ENCODE results near the gene PCMT1. TPM values are rescaled to one million over a fixed set of nuclear protein-coding genes. Genes with fewer than 3 reads are reported as not detected.

Gene PCMT1
- 10 to 100 TPM; 92.6 to 98.0 TPM for total RNA-seq

DNA sequence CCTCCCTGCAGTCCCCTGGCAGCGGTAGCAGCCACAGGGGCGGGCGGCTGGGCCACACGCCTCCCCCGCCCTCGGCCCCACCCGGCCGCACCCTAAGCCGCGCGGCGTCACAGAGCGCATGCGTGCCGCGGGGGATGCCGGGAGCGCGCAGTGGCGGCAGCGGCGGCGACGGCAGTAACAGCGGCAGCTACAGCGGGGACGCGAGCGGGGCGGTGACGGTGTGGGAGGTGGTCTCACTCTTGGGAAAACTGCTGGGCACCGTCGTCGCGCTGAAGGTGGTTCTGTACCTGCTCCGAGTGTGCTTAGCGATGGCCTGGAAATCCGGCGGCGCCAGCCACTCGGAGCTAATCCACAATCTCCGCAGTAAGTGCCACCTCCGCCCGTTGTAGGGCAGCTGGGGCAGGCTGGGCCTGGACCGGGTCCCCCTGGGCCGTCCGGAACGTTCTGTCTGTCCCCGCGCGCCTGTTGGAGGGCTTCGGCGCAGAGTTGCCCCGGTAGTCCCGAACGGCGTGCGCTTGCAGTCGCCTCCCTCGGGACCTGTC is at the start of gene PCMT1:
Gene PCMT1 (plus strand): TSS at position 148 of the 542 bp plus-strand sequence. CDS start 161 bp downstream, at position 309.
- peak; percentile 94 for DNase-seq
- intact Hi-C loops (cut with micrococcal nuclease) = loop anchor here (1.0 to 10.0 kb wide), 5 partner anchors 101 to 262 kb away; partner anchors contain the start of genes GINM1, KATNA1, LRP11 and PPIL4
- peak within 1 kb of the TSS; percentile 87 for H3K4me3 Mint-ChIP-seq
- ChIA-PET POLR2A (interaction anchor here (0.6 to 2.0 kb wide), 3 partner anchors 32 to 260 kb away, joined by 3 to 15 read pairs (median 5); partner anchors contain the start of gene LATS1), CTCF (interaction anchor here (1.9 kb wide), 1 partner anchor 32 kb away, joined by 5 read pairs; the partner anchor contains the start of gene LATS1)
- H3K4me1 Mint-ChIP-seq (ENCODE audit: low read depth) = peaks cover 48% of the 10 kb centered on the region
- H3K36me3 Mint-ChIP-seq = peaks cover 6% of the 10 kb centered on the region
- H3K27ac Mint-ChIP-seq = peak within 1 kb of the TSS; percentile 83
- H3K27me3 Mint-ChIP-seq = no peaks in the 10 kb centered on the region
- no peaks in the 10 kb centered on the region for H3K9me3 Mint-ChIP-seq

DNA sequence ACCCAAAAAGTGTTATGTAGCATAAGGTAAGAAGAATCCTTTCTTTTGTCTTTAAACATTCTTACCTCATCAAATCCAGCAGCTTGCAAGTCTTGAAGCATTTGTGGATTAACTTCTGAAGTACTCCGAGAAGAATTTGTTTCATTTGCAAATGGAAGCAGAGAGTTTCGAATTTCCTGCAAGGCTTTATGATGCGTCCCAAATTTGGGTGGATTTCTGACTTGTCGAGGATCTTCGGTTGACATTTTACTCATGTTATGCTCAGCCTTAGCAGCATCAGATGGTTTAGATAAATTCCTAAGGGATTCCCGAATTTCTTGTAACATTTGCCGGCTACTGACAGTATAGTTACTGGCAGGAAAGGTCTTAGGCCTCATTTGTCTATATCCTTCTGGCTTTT is 47.8 kb upstream of the PCMT1 start:
- DNase-seq = no peak

DNA sequence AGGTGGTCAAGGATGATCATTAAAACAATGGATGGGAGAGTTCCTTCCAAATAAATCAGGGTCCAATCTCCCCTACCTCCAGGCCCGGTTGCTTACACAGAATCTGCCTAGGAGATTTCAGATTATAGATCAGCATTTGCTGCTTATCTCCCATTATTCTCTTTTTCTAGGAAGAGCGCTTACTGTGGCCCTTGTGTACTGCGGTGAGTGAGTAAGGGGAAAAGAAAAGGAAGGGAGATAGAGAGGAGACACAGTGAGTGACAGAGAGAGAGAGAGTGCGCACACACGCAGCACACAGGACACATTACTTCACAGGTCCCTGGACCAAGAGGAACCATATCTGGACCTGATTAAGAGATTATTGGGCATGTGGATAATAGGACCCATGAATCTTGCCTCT is 37.8 kb upstream of the PCMT1 start:
- intact Hi-C loops (cut with micrococcal nuclease) = loop anchor here (10.0 kb wide), 1 partner anchor 293 kb away; no protein-coding TSS in a partner anchor

More for the DNA sequence above, 47.8 kb upstream of the PCMT1 start:
- Mint-ChIP-seq H3K4me1 (ENCODE audit: low read depth) (peaks cover 32% of the 10 kb centered on the region), H3K27me3 (no peaks in the 10 kb centered on the region), H3K36me3 (peaks cover 5% of the 10 kb centered on the region), H3K4me3 (no peak overlapping the region), H3K27ac (no peak overlapping the region), H3K9me3 (no peaks in the 10 kb centered on the region)
- intact Hi-C loops (cut with micrococcal nuclease) = no loop called here
- CTCF ChIA-PET = interaction anchor here (0.9 kb wide), 1 partner anchor 95 kb away, joined by 5 read pairs; no protein-coding TSS in a partner anchor
- POLR2A ChIA-PET = interaction anchor here (0.6 kb wide), 1 partner anchor 239 kb away, joined by 3 read pairs; no protein-coding TSS in a partner anchor

DNA sequence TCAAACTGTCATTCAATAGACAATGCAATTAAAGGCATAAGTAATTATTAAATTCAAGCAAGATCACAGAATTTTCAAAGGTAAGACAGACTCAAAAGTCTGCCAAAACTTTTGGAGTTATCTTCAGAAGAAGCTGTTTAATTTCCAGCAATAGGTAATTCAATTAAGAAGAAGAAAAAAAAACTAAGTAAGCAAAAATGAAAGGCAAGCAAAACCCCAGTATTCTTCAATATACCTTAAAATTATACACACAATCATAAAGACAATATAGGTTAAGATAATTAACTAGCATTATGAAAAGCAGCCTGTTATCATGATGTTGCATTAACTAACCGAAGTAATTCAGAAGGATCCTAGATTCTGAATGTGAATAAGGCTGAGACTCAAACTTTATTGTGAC is 35.1 kb upstream of the PCMT1 start:
- Mint-ChIP-seq H3K9me3 (no peaks in the 10 kb centered on the region), H3K27ac (no peak overlapping the region), H3K4me1 (ENCODE audit: low read depth) (peaks cover 44% of the 10 kb centered on the region), H3K27me3 (no peaks in the 10 kb centered on the region), H3K36me3 (peaks cover 7% of the 10 kb centered on the region), H3K4me3 (no peak overlapping the region)
- POLR2A ChIA-PET = no interaction called here
- DNase-seq = no peak
- intact Hi-C loops (cut with micrococcal nuclease) = loop anchor here (10.0 kb wide), 1 partner anchor 290 kb away; no protein-coding TSS in a partner anchor
- CTCF ChIA-PET = interaction anchor here (0.7 kb wide), 1 partner anchor 54 kb away, joined by 3 read pairs; no protein-coding TSS in a partner anchor

More for the DNA sequence above, 37.8 kb upstream of the PCMT1 start:
- H3K27me3 Mint-ChIP-seq = no peaks in the 10 kb centered on the region
- H3K4me3 Mint-ChIP-seq = no peak overlapping the region
- ChIA-PET POLR2A (no interaction called here), CTCF (interaction anchor here (1.2 kb wide), 1 partner anchor 13 kb away, joined by 3 read pairs; no protein-coding TSS in a partner anchor)
- H3K4me1 Mint-ChIP-seq (ENCODE audit: low read depth) = peaks cover 52% of the 10 kb centered on the region
- H3K36me3 Mint-ChIP-seq = no peaks in the 10 kb centered on the region
- DNase-seq = no peak
- H3K27ac Mint-ChIP-seq = no peak overlapping the region
- no peaks in the 10 kb centered on the region for H3K9me3 Mint-ChIP-seq

DNA sequence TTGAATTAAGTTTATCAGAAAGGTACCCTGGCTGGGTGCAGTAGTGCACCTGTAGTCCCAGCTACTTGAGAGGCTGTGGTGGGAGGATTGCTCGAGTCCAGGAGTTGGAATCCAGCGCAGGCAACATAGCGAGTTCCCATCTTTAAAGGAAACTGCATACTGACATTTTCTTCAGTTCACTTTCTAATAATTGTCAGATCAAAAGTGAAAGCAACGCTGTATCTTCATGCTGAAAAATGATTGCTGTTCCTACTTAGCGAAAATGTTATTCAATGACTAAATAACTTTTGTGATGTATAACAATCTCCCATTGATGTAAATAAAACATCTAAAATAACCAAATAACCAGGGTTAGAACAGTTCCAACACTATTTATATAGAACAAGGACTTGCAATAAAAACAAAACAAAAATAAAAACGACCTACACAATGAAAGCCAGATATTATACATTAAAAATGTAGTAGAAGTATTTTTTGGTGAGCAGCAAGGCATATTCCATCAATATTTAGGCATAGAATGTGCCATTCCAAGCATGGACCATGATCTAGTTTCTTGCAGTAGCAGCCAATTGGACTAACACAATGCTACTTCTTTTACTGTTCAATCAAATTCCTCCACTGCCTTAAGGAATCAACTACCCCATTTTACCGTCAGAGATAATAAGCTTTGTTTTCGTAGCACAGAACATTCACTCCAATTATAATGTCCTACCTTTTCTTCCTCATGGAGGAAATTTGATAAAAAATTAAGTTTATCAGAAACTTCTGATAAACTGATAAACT is 33.2 kb upstream of the PCMT1 start:
- ChIA-PET POLR2A (interaction anchor here (0.9 to 2.9 kb wide), 4 partner anchors 30 to 151 kb away, joined by 3 to 15 read pairs (median 8); partner anchors contain the start of genes GINM1 and PCMT1), CTCF (interaction anchor here (1.1 to 2.1 kb wide), 3 partner anchors 12 to 152 kb away, joined by 4 to 5 read pairs (median 4); partner anchors contain the start of gene PCMT1)
- Mint-ChIP-seq H3K36me3 (peaks cover 7% of the 10 kb centered on the region), H3K27ac (peak overlapping the region; percentile 84), H3K4me3 (peak overlapping the region; percentile 92), H3K27me3 (no peaks in the 10 kb centered on the region), H3K4me1 (ENCODE audit: low read depth) (peaks cover 35% of the 10 kb centered on the region), H3K9me3 (no peaks in the 10 kb centered on the region)
- peak; percentile 13 for DNase-seq
- intact Hi-C loops (cut with micrococcal nuclease) = loop anchor here (2.0 to 10.0 kb wide), 4 partner anchors 30 to 288 kb away; partner anchors contain the start of gene RAET1G

DNA sequence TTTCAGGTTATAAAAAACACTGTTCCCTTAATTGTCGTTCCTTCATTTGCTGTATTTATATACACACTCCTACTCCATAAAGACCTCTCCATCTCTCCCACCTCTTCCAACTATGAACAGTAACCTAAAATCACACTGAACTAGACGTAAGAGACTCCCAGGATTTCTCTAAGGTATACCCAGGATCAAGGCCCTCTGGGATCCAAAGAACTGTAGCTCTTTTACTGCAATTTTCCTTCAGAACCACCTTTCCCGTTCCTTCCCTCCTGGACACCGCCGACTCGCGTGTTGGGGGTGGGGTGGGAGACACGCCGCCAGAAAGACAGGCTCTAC is 32.3 kb upstream of the PCMT1 start:
- peaks cover 7% of the 10 kb centered on the region for H3K36me3 Mint-ChIP-seq
- H3K4me3 Mint-ChIP-seq = peak overlapping the region; percentile 92
- no peak for DNase-seq
- peaks cover 31% of the 10 kb centered on the region for H3K4me1 Mint-ChIP-seq (ENCODE audit: low read depth)
- no peaks in the 10 kb centered on the region for H3K9me3 Mint-ChIP-seq
- CTCF ChIA-PET = interaction anchor here (0.6 to 2.1 kb wide), 5 partner anchors 13 to 152 kb away, joined by 3 to 5 read pairs (median 4); partner anchors contain the start of gene PCMT1
- peak overlapping the region; percentile 96 for H3K27ac Mint-ChIP-seq
- intact Hi-C loops (cut with micrococcal nuclease) = loop anchor here (2.0 to 10.0 kb wide), 4 partner anchors 30 to 288 kb away; partner anchors contain the start of gene RAET1G
- no peaks in the 10 kb centered on the region for H3K27me3 Mint-ChIP-seq
- POLR2A ChIA-PET = interaction anchor here (0.9 to 2.9 kb wide), 7 partner anchors 8 to 152 kb away, joined by 3 to 15 read pairs (median 4); partner anchors contain the start of genes GINM1 and PCMT1

DNA sequence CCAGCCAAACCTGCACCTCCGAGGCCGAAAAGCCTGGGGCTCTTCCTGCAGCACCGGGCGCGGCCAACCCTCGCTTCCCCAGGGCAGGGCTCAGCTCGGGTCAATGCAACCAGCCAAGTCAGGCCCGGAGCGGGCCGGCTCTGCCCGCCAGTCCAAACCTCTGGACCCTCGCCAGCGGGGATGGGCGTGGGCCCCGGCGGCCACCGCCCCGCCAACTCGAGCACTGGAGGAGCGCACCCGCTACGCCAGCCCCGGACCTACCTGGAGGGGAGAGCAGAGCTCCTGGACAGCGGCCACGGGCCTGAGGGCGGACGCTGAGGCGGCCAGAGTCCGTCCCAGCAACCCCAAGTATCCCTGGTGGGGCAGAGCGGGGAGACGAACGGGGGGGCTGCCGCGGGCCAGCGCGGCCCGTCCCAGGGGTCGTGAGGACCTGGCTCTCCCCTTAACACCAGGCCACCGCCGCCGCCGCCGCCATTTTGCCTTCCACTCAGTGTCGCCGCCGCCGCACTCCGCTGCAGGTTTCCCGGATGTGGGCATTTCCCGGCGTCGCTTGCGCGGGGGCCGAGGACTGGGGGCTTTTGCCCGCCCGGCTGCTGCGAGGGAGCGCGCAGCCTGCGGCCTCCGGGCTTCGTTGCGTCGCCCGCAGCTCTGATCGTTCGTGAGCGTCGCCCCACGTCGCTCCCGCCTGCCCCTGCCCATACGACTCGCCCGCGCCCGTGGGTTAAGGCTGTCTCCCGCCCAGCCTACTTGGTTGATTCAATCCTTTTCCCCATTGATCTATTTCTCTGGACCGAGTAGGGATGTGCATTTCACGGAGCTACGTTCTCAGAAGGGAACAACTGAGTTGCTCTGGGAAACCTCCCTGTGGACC is 31.7 kb upstream of the PCMT1 start, which contains the start of gene LATS1:
Gene LATS1 (minus strand): TSS at position 514 of the 871 bp plus-strand sequence. CDS start 15,975 bp downstream, outside the sequence.
- ChIA-PET POLR2A (interaction anchor here (1.0 to 2.9 kb wide), 11 partner anchors 9 to 172 kb away, joined by 3 to 15 read pairs (median 5); partner anchors contain the start of genes GINM1, PCMT1 and PPIL4), CTCF (interaction anchor here (0.6 to 2.1 kb wide), 9 partner anchors 13 to 172 kb away, joined by 3 to 5 read pairs (median 3); partner anchors contain the start of genes PCMT1 and PPIL4)
- H3K36me3 Mint-ChIP-seq = peaks cover 8% of the 10 kb centered on the region
- DNase-seq = peak; percentile 95
- no peaks in the 10 kb centered on the region for H3K9me3 Mint-ChIP-seq
- intact Hi-C loops (cut with micrococcal nuclease) = loop anchor here (1.0 to 10.0 kb wide), 8 partner anchors 28 to 287 kb away; partner anchors contain the start of genes GINM1, KATNA1, NUP43 and PPIL4
- H3K4me1 Mint-ChIP-seq (ENCODE audit: low read depth) = peaks cover 31% of the 10 kb centered on the region
- H3K4me3 Mint-ChIP-seq = peak within 1 kb of the TSS; percentile 92
- no peaks in the 10 kb centered on the region for H3K27me3 Mint-ChIP-seq
- peak within 1 kb of the TSS; percentile 96 for H3K27ac Mint-ChIP-seq

DNA sequence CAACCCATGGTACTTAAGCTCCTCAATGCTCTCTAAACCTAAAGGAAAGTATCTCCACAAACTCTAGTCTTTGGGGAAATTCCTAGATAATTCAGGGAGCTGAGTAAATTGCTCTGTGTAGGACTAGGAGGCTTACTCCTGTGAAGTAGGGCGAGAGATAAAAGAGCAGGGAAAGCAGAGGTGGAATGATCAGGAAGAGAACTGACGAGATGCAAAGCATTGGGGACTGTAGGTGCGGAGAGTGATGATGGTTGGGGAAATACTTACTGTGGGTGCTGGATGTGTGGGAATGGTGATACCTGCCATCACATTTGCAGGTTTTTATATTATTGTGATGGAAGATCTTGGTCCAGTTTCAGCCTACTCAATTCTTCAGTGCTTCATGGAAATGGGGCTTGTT is 30.0 kb upstream of the PCMT1 start:
- ChIA-PET CTCF (interaction anchor here (1.4 kb wide), 1 partner anchor 33 kb away, joined by 3 read pairs; no protein-coding TSS in a partner anchor), POLR2A (no interaction called here)
- intact Hi-C loops (cut with micrococcal nuclease) = loop anchor here (2.0 to 10.0 kb wide), 3 partner anchors 71 to 285 kb away; partner anchors contain the start of genes KATNA1 and RAET1G
- peak overlapping the region; percentile 25 for H3K4me3 Mint-ChIP-seq
- no peaks in the 10 kb centered on the region for H3K27me3 Mint-ChIP-seq
- H3K27ac Mint-ChIP-seq = peak overlapping the region; percentile 50
- DNase-seq = no peak
- peaks cover 26% of the 10 kb centered on the region for H3K4me1 Mint-ChIP-seq (ENCODE audit: low read depth)
- H3K36me3 Mint-ChIP-seq = peaks cover 13% of the 10 kb centered on the region
- H3K9me3 Mint-ChIP-seq = no peaks in the 10 kb centered on the region

DNA sequence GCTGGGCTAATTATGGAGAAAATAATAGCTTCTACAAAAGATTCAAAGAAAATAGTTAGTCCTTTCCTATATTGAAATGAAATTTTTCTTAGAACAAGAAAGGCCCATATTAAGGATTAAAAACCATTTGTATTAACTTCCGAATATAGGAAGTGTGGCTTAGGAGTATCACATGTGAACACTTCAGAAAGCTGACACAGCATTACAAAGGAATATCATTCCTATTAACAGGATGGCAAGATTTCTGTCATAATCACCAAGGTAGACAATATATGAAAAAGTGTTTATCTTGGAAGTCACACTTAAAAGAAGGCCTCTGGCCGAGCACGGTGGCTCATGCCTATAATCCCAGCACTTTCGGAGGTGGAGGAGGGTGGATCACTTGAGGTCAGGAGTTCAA is 26.3 kb upstream of the PCMT1 start:
- ChIA-PET CTCF (interaction anchor here (0.7 to 1.8 kb wide), 2 partner anchors 63 to 114 kb away, joined by 3 to 4 read pairs; no protein-coding TSS in a partner anchor), POLR2A (no interaction called here)
- Mint-ChIP-seq H3K4me3 (no peak overlapping the region), H3K4me1 (ENCODE audit: low read depth) (peaks cover 9% of the 10 kb centered on the region), H3K27ac (no peak overlapping the region), H3K9me3 (no peaks in the 10 kb centered on the region), H3K36me3 (peaks cover 9% of the 10 kb centered on the region), H3K27me3 (no peaks in the 10 kb centered on the region)
- intact Hi-C loops (cut with micrococcal nuclease) = loop anchor here (10.0 kb wide), 1 partner anchor 92 kb away; no protein-coding TSS in a partner anchor
- no peak for DNase-seq

DNA sequence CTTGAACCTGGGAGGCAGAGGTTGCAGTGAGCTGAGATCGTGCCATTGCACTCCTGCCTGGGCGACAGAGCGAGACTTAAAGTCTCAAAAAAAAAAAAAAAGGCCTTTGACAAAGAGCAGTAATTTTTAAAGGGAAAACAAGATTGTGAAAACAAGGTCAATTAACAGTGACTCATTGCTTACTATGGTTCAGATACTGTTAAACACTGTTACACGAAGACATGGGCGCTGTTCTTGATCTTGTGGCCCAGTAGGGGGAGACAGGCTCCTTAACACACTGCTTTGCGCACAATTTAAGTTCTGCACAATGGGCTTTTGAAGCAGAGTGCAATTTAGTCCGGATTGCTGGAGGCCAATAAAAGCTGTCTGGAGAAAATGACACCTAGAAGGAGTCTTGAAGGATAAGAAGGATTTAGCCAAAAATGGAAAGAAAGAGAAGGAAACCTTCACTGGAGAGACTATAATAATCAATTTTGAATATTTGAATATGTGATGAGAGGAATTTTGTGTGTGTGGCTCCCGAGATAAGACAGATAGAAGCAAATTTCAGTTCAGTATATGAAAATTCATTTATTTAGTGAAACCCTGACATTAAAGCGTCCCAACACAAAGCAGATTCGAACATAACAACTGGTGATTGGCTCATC is 25.6 kb upstream of the PCMT1 start:
- ChIA-PET CTCF (interaction anchor here (0.7 to 1.8 kb wide), 4 partner anchors 25 to 114 kb away, joined by 3 to 4 read pairs (median 3); no protein-coding TSS in a partner anchor), POLR2A (interaction anchor here (0.6 kb wide), 1 partner anchor 933 kb away, joined by 3 read pairs; no protein-coding TSS in a partner anchor)
- H3K27ac Mint-ChIP-seq = no peak overlapping the region
- intact Hi-C loops (cut with micrococcal nuclease) = loop anchor here (10.0 kb wide), 1 partner anchor 91 kb away; no protein-coding TSS in a partner anchor
- H3K4me1 Mint-ChIP-seq (ENCODE audit: low read depth) = peaks cover 13% of the 10 kb centered on the region
- DNase-seq = peak; percentile 47
- no peaks in the 10 kb centered on the region for H3K27me3 Mint-ChIP-seq
- H3K9me3 Mint-ChIP-seq = no peaks in the 10 kb centered on the region
- no peak overlapping the region for H3K4me3 Mint-ChIP-seq
- peaks cover 11% of the 10 kb centered on the region for H3K36me3 Mint-ChIP-seq

All from activated CD4-positive, alpha-beta memory T cell treated with anti-CD3 and anti-CD28 coated beads for 36 hours (primary cell).